ENCODE data around the gene S100PBP. TPM values are rescaled to one million over a fixed set of nuclear protein-coding genes. Genes with fewer than 3 reads are reported as not detected.

Gene S100PBP
- total RNA-seq, 3 donors from 2014 or later (not counting 1 experiment from before 2014, with no cell fraction given) = 84.5 to 114 (median 85.5) TPM

- H3K27ac Mint-ChIP-seq = no peak overlapping the region
- no peaks in the 10 kb centered on the region for H3K36me3 Mint-ChIP-seq
- peak; percentile 45 to 58 for DNase-seq
- peaks cover 9 to 12% of the 10 kb centered on the region in 2 donors for H3K4me1 Mint-ChIP-seq
- H3K27me3 ChIP-seq (ENCODE audit: control insufficient read depth, insufficient read depth, low read length) = peaks cover 30% of the 10 kb centered on the region
- 25% methylated on average over 49 of the region's 49 CpGs for WGBS (ENCODE audit: insufficient coverage)
- H3K9me3 ChIP-seq (ENCODE audit: control insufficient read depth, insufficient read depth, low read length) = no peaks in the 10 kb centered on the region
- H3K4me3 ChIP-seq (ENCODE audit: low read length) = peak overlapping the region; percentile 23
- H3K4me1 ChIP-seq (ENCODE audit: control insufficient read depth, insufficient read depth, low read length) = peaks cover 14% of the 10 kb centered on the region
- peak; percentile 47 to 82 (median 81) for ATAC-seq
- H3K27me3 Mint-ChIP-seq (ENCODE audit: low read depth in 2 of 2) = peaks cover 51 to 62% of the 10 kb centered on the region in 2 donors
- no peaks in the 10 kb centered on the region for H3K36me3 ChIP-seq (ENCODE audit: control insufficient read depth, insufficient read depth, low read length)
- H3K9me3 Mint-ChIP-seq = no peaks in the 10 kb centered on the region
- TF ChIP-seq CTCF (IDR thresholded peaks at IDR 0.05) = peak; percentile 66
- H3K27ac ChIP-seq (ENCODE audit: low read length) = no peak overlapping the region
- H3K4me3 Mint-ChIP-seq = peak overlapping the region; percentile 72
- intact Hi-C loops (cut with micrococcal nuclease) = no loop called here
Observed at GRCh38 chr1:32892368-32893197, 75.1 kb downstream of the S100PBP start.

- Mint-ChIP-seq H3K4me1 (peaks cover 9 to 12% of the 10 kb centered on the region in 2 donors), H3K27me3 (ENCODE audit: low read depth in 2 of 2) (peaks cover 47 to 57% of the 10 kb centered on the region in 2 donors), H3K36me3 (no peaks in the 10 kb centered on the region), H3K4me3 (peak overlapping the region; percentile 67), H3K9me3 (no peaks in the 10 kb centered on the region), H3K27ac (no peak overlapping the region)
- peaks cover 28% of the 10 kb centered on the region for H3K27me3 ChIP-seq (ENCODE audit: control insufficient read depth, insufficient read depth, low read length)
- DNase-seq = peak in 1 of 2 donors; percentile 36
- peaks cover 14% of the 10 kb centered on the region for H3K4me1 ChIP-seq (ENCODE audit: control insufficient read depth, insufficient read depth, low read length)
- H3K4me3 ChIP-seq (ENCODE audit: low read length) = peak overlapping the region; percentile 23
- no peak overlapping the region for H3K27ac ChIP-seq (ENCODE audit: low read length)
- no peaks in the 10 kb centered on the region for H3K9me3 ChIP-seq (ENCODE audit: control insufficient read depth, insufficient read depth, low read length)
- H3K36me3 ChIP-seq (ENCODE audit: control insufficient read depth, insufficient read depth, low read length) = no peaks in the 10 kb centered on the region
- intact Hi-C loops (cut with micrococcal nuclease) = no loop called here
- WGBS (ENCODE audit: insufficient coverage) = 3% methylated on average over 57 of the region's 58 CpGs
- peak; percentile 54 for TF ChIP-seq CTCF (IDR thresholded peaks at IDR 0.05)
- ATAC-seq = peak in 2 of 3 donors; percentile 38 to 43
Observed at GRCh38 chr1:32893198-32894018, 76.0 kb downstream of the S100PBP start.

- H3K27me3 Mint-ChIP-seq (ENCODE audit: low read depth in 2 of 2) = peaks cover 44 to 59% of the 10 kb centered on the region in 2 donors
- H3K4me1 ChIP-seq (ENCODE audit: control insufficient read depth, insufficient read depth, low read length) = peaks cover 14% of the 10 kb centered on the region
- intact Hi-C loops (cut with micrococcal nuclease) = no loop called here
- DNase-seq (no peak), ATAC-seq (no peak)
- 76% methylated on average over 6 of the region's 8 CpGs for WGBS (ENCODE audit: insufficient coverage)
- H3K9me3 ChIP-seq (ENCODE audit: control insufficient read depth, insufficient read depth, low read length) = no peaks in the 10 kb centered on the region
- H3K9me3 Mint-ChIP-seq = no peaks in the 10 kb centered on the region
- H3K27me3 ChIP-seq (ENCODE audit: control insufficient read depth, insufficient read depth, low read length) = peaks cover 26% of the 10 kb centered on the region
- H3K27ac ChIP-seq (ENCODE audit: low read length) = no peak overlapping the region
- H3K36me3 Mint-ChIP-seq = no peaks in the 10 kb centered on the region
- H3K4me1 Mint-ChIP-seq = peaks cover 9 to 12% of the 10 kb centered on the region in 2 donors
- TF ChIP-seq CTCF (IDR thresholded peaks at IDR 0.05) = no peak
- no peak overlapping the region for H3K27ac Mint-ChIP-seq
- no peak overlapping the region for H3K4me3 ChIP-seq (ENCODE audit: low read length)
- H3K36me3 ChIP-seq (ENCODE audit: control insufficient read depth, insufficient read depth, low read length) = no peaks in the 10 kb centered on the region
- H3K4me3 Mint-ChIP-seq = peak overlapping the region; percentile 28
Observed at GRCh38 chr1:32894019-32894600, 76.7 kb downstream of the S100PBP start.
